Type B pancreatic cell (in vitro differentiated cells): ENCODE measurements around the gene KMT2C. TPM values are rescaled to one million over a fixed set of nuclear protein-coding genes. Genes with fewer than 3 reads are reported as not detected.

Source experiments
- DNase-seq: peaks from one replicate; pipeline ENCODE4 v3.0.0; 2021; ENCODE audit warnings: mixed read lengths; ENCODE audit not compliant: unreplicated experiment; ENCODE audit errors: extremely low spot score
- H3K27ac Mint-ChIP-seq: 2 replicates; pipeline ENCODE4 v1.8.0; 2021; ENCODE audit warnings: mild to moderate bottlenecking, mixed read lengths
- H3K27me3 Mint-ChIP-seq: 2 replicates; pipeline ENCODE4 v1.8.0; 2021; ENCODE audit warnings: mixed read lengths
- H3K36me3 Mint-ChIP-seq: 2 replicates; pipeline ENCODE4 v1.8.0; 2021; ENCODE audit warnings: mixed read lengths
- H3K4me1 Mint-ChIP-seq: one replicate; pipeline ENCODE4 v1.8.0; 2021; ENCODE audit warnings: mixed read lengths; ENCODE audit not compliant: unreplicated experiment
- H3K4me3 Mint-ChIP-seq: 2 replicates; pipeline ENCODE4 v1.8.0; 2021; ENCODE audit warnings: mild to moderate bottlenecking, mixed read lengths
- H3K9me3 Mint-ChIP-seq: 2 replicates; pipeline ENCODE4 v1.8.0; 2021; ENCODE audit warnings: mixed read lengths
- CTCF ChIP-seq: fragments of 200-600 bp; sonication (generic); conservative IDR thresholded peaks from 2 replicates; pipeline ENCODE4 v1.5.0; 2021; ENCODE audit warnings: antibody characterized with exemption, mild to moderate bottlenecking
- total RNA-seq: library from RNA; stranded (reverse); gene quantifications from 2 replicates; pipeline ENCODE4 v1.2.1, GENCODE V29; 2021; ENCODE audit warnings: low replicate concordance

KMT2C gene
- total RNA-seq, 1 donor from 2014 or later, result 60.3 TPM

GRCh38 chr7:152121432-152121831 is 314.4 kb downstream of the KMT2C start:
- Mint-ChIP-seq H3K27ac (no peak overlapping the region), H3K27me3 (no peaks in the 10 kb centered on the region), H3K9me3 (peaks cover 5% of the 10 kb centered on the region), H3K4me1 (no peaks in the 10 kb centered on the region), H3K4me3 (no peak overlapping the region), H3K36me3 (peaks cover 65% of the 10 kb centered on the region)
- no peak for DNase-seq
- no peak for TF ChIP-seq CTCF

GRCh38 chr7:152120776-152121175 is 315.0 kb downstream of the KMT2C start:
- DNase-seq, result no peak
- H3K4me1 Mint-ChIP-seq, result no peaks in the 10 kb centered on the region
- H3K27ac Mint-ChIP-seq, result no peak overlapping the region
- peaks cover 65% of the 10 kb centered on the region for H3K36me3 Mint-ChIP-seq
- no peak overlapping the region for H3K4me3 Mint-ChIP-seq
- H3K27me3 Mint-ChIP-seq, result no peaks in the 10 kb centered on the region
- no peak for TF ChIP-seq CTCF
- peaks cover 5% of the 10 kb centered on the region for H3K9me3 Mint-ChIP-seq

- H3K27me3 Mint-ChIP-seq, result no peaks in the 10 kb centered on the region
- peaks cover 59% of the 10 kb centered on the region for H3K36me3 Mint-ChIP-seq
- no peaks in the 10 kb centered on the region for H3K4me1 Mint-ChIP-seq
- no peak for TF ChIP-seq CTCF
- no peak overlapping the region for H3K27ac Mint-ChIP-seq
- no peak overlapping the region for H3K4me3 Mint-ChIP-seq
- no peak for DNase-seq
- peaks cover 5% of the 10 kb centered on the region for H3K9me3 Mint-ChIP-seq
These were observed 315.6 kb downstream of the KMT2C start for GRCh38 chr7:152120210-152120609.

- TF ChIP-seq CTCF, result no peak
- H3K4me1 Mint-ChIP-seq, result no peaks in the 10 kb centered on the region
- peaks cover 51% of the 10 kb centered on the region for H3K36me3 Mint-ChIP-seq
- H3K9me3 Mint-ChIP-seq, result no peaks in the 10 kb centered on the region
- no peak overlapping the region for H3K27ac Mint-ChIP-seq
- no peaks in the 10 kb centered on the region for H3K27me3 Mint-ChIP-seq
- DNase-seq, result no peak
- H3K4me3 Mint-ChIP-seq, result no peak overlapping the region
These were observed 318.4 kb downstream of the KMT2C start for GRCh38 chr7:152117356-152117755.

GRCh38 chr7:152115021-152115718 is 320.6 kb downstream of the KMT2C start:
- H3K36me3 Mint-ChIP-seq, result peaks cover 38% of the 10 kb centered on the region
- H3K4me1 Mint-ChIP-seq, result no peaks in the 10 kb centered on the region
- peak overlapping the region; percentile 41 for H3K27ac Mint-ChIP-seq
- TF ChIP-seq CTCF, result no peak
- no peaks in the 10 kb centered on the region for H3K9me3 Mint-ChIP-seq
- DNase-seq, result no peak
- no peak overlapping the region for H3K4me3 Mint-ChIP-seq
- H3K27me3 Mint-ChIP-seq, result no peaks in the 10 kb centered on the region
